MM.1S (cell line): Measurements from ENCODE around the gene ANAPC5.

Experiments
- DNase-seq: peaks from one replicate; pipeline ENCODE4 v3.0.0-alpha.2; 2015
- H2AFZ ChIP-seq: fragments of 300-600 bp; sonication (generic); 2 replicates; pipeline ENCODE4 v1.6.0; 2016; ENCODE audit warnings: antibody characterized with exemption, low read length
- H3F3A ChIP-seq: fragments of 300-600 bp; sonication (generic); 2 replicates; pipeline ENCODE4 v1.6.1; 2016; ENCODE audit warnings: mild to moderate bottlenecking, antibody characterized with exemption, low read length, moderate library complexity, mixed read lengths; ENCODE audit not compliant: insufficient read depth
- H3K27ac ChIP-seq: fragments of 300-600 bp; sonication (generic); 2 replicates; pipeline ENCODE4 v1.5.1; 2016; ENCODE audit warnings: mild to moderate bottlenecking, low read length
- H3K27me3 ChIP-seq: fragments of 300-600 bp; sonication (generic); replicated peaks from 2 replicates; pipeline ENCODE4 v1.6.0; 2016; ENCODE audit warnings: low read length; ENCODE audit not compliant: insufficient read depth
- H3K36me3 ChIP-seq: fragments of 300-600 bp; sonication (generic); replicated peaks from 2 replicates; pipeline ENCODE4 v1.6.1; 2016; ENCODE audit warnings: mild to moderate bottlenecking, low read length, mixed read lengths; ENCODE audit not compliant: insufficient read depth
- H3K4me1 ChIP-seq: fragments of 300-600 bp; sonication (generic); 2 replicates; pipeline ENCODE4 v1.6.1; 2016; ENCODE audit warnings: low read length, mixed read lengths
- H3K4me2 ChIP-seq: fragments of 300-600 bp; sonication (generic); 2 replicates; pipeline ENCODE4 v1.6.0; 2016; ENCODE audit warnings: low read depth, low read length
- H3K4me3 ChIP-seq: fragments of 300-600 bp; sonication (generic); 2 replicates; pipeline ENCODE4 v1.5.1; 2016; ENCODE audit warnings: low read length, mixed read lengths
- H3K79me2 ChIP-seq: fragments of 300-600 bp; sonication (generic); 2 replicates; pipeline ENCODE4 v1.6.1; 2016; ENCODE audit warnings: mixed run types, low read length, mixed read lengths
- H3K9ac ChIP-seq: fragments of 300-600 bp; sonication (generic); 2 replicates; pipeline ENCODE4 v1.6.1; 2016; ENCODE audit warnings: low read length, mixed read lengths
- H3K9me2 ChIP-seq: fragments of 300-600 bp; sonication (generic); replicated peaks from 2 replicates; pipeline ENCODE4 v1.6.1; 2016; ENCODE audit warnings: mild to moderate bottlenecking, low read length, mixed read lengths; ENCODE audit not compliant: insufficient read depth
- H3K9me3 ChIP-seq: fragments of 300-600 bp; sonication (generic); replicated peaks from 2 replicates; pipeline ENCODE4 v1.6.1; 2016; ENCODE audit warnings: mild to moderate bottlenecking, low read length, mixed read lengths; ENCODE audit not compliant: insufficient read depth
- H4K20me1 ChIP-seq: fragments of 300-600 bp; sonication (generic); 2 replicates; pipeline ENCODE4 v1.6.1; 2016; ENCODE audit warnings: mild to moderate bottlenecking, low read length, moderate library complexity, mixed read lengths; ENCODE audit not compliant: insufficient read depth
- EZH2 ChIP-seq: fragments of 300-600 bp; sonication (generic); optimal IDR thresholded peaks from 2 replicates; pipeline ENCODE3; 2017; ENCODE audit warnings: low read depth, mild to moderate bottlenecking, antibody characterized with exemption, low read length, mixed read lengths
- EZH2phosphoT487 ChIP-seq: fragments of 300-600 bp; sonication (generic); IDR thresholded peaks from 2 replicates; pipeline ENCODE4 v1.6.1; 2018; ENCODE audit warnings: antibody characterized with exemption, low read length
- TF ChIP-seq, protein P1 (sequence below): fragments of 300-600 bp; sonication (generic); IDR thresholded peaks from 2 replicates; pipeline ENCODE4 v1.5.1; 2016; ENCODE audit warnings: antibody characterized with exemption, low read length, mixed read lengths

The ANAPC5 gene

DNA sequence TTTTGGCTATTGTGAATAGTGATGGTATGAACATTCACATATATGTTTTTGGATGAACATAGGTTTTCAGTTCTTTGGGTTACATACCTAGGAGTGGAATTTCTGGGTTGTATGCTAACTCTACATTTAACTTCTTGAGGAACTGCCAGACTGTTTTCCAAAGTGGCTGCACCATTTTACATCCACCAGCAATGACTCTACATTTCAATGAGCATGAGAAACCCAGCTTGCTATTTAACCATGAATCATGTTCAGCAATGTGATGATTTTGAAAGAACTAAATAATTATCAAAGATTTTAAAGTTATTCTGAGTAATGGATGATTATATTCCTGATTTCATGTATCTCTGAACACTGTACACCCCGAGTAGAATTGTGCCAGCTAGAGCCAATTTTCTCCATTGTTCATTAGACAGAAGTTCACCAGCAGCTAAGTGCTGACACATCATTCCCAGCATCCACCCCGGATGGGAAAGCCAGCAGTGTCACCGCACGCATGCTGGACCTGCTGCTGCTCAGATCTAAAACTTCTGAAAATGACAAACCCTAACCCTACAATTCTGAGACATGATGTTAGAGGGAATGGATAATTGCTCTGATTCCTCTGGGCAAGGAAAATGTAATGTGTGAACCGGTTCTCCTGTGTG is 13.3 kb upstream of the ANAPC5 start:
- Histone ChIP-seq H3F3A (no peaks in the 10 kb centered on the region), H3K79me2 (no peaks in the 10 kb centered on the region), H3K9me2 (no peaks in the 10 kb centered on the region), H4K20me1 (no peaks in the 10 kb centered on the region), H3K9me3 (no peaks in the 10 kb centered on the region), H3K27ac (no peak overlapping the region), H3K4me2 (no peak overlapping the region), H3K27me3 (no peaks in the 10 kb centered on the region), H3K9ac (no peak overlapping the region), H3K4me3 (no peak overlapping the region), H2AFZ (no peak overlapping the region), H3K4me1 (no peaks in the 10 kb centered on the region), H3K36me3 (no peaks in the 10 kb centered on the region)
- DNase-seq = no peak
- TF ChIP-seq EZH2 (no peak), EZH2phosphoT487 (no peak)
- TF ChIP-seq, protein P1, sequence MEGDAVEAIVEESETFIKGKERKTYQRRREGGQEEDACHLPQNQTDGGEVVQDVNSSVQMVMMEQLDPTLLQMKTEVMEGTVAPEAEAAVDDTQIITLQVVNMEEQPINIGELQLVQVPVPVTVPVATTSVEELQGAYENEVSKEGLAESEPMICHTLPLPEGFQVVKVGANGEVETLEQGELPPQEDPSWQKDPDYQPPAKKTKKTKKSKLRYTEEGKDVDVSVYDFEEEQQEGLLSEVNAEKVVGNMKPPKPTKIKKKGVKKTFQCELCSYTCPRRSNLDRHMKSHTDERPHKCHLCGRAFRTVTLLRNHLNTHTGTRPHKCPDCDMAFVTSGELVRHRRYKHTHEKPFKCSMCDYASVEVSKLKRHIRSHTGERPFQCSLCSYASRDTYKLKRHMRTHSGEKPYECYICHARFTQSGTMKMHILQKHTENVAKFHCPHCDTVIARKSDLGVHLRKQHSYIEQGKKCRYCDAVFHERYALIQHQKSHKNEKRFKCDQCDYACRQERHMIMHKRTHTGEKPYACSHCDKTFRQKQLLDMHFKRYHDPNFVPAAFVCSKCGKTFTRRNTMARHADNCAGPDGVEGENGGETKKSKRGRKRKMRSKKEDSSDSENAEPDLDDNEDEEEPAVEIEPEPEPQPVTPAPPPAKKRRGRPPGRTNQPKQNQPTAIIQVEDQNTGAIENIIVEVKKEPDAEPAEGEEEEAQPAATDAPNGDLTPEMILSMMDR = no peak

DNA sequence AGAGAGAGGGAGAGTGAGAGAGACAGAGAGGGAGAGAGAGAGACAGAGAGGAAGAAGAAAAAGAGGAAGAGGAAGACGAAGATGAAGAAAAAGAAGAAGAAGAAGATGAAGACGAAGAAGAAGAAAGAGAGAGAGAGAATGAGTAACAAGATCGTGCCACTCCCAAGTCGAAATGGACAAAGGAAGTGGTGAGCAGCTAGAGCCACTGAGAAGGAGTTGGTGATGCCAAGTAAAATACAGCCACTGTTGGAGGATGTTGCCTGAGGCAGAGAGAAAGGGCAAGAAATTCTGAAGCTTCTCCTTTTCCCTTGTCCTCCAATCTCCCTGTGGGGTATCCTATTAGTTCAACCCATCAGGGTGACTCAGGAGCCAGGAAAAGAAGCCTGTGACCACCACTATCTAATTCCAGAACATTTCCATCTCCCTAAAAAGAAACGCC is 12.5 kb upstream of the ANAPC5 start:
- Histone ChIP-seq H3K27me3 (no peaks in the 10 kb centered on the region), H3F3A (no peaks in the 10 kb centered on the region), H2AFZ (no peak overlapping the region), H3K4me1 (no peaks in the 10 kb centered on the region), H3K9ac (no peak overlapping the region), H4K20me1 (no peaks in the 10 kb centered on the region), H3K4me3 (no peak overlapping the region), H3K4me2 (no peak overlapping the region), H3K79me2 (no peaks in the 10 kb centered on the region), H3K9me2 (no peaks in the 10 kb centered on the region), H3K36me3 (no peaks in the 10 kb centered on the region), H3K27ac (no peak overlapping the region), H3K9me3 (no peaks in the 10 kb centered on the region)
- TF ChIP-seq, protein P1 = no peak
- TF ChIP-seq EZH2phosphoT487 (no peak), EZH2 (no peak)
- no peak for DNase-seq

DNA sequence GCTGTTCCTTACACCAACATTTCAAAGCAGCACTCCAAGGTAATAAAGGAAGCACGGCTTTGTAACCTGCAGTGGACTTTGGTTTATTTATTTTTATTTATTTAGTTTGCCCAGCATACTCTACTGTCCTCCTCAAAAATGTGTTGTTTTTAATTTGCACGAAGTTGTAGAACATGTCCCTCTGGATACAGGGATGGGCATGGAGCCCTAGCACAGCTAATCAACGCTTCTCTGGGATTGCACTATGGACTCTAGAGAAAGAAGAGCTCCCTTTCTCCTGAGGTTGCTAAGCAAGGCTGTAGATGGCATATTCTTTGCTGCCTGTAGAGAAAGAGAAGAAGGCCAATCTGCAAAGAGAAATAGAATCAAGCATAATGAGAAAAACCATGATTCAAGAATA is 5.9 kb upstream of the ANAPC5 start:
- H3K9me3 ChIP-seq = no peaks in the 10 kb centered on the region
- H3K4me1 ChIP-seq = no peaks in the 10 kb centered on the region
- no peaks in the 10 kb centered on the region for H3K79me2 ChIP-seq
- no peaks in the 10 kb centered on the region for H3K36me3 ChIP-seq
- H3K4me3 ChIP-seq = no peak overlapping the region
- no peaks in the 10 kb centered on the region for H4K20me1 ChIP-seq
- TF ChIP-seq EZH2 = no peak
- TF ChIP-seq, protein P1 = no peak
- TF ChIP-seq EZH2phosphoT487 = no peak
- no peak overlapping the region for H2AFZ ChIP-seq
- no peaks in the 10 kb centered on the region for H3K27me3 ChIP-seq
- DNase-seq = no peak
- H3K4me2 ChIP-seq = no peak overlapping the region
- no peak overlapping the region for H3K9ac ChIP-seq
- no peaks in the 10 kb centered on the region for H3F3A ChIP-seq
- no peaks in the 10 kb centered on the region for H3K9me2 ChIP-seq
- no peak overlapping the region for H3K27ac ChIP-seq
